WERI-Rb-1 (cell line): ENCODE results near the gene SLC41A3.

Source experiments
- DNase-seq: peaks from one replicate; pipeline ENCODE4 v3.0.0-alpha.2; 2020
- H3K27ac ChIP-seq: fragments of 250-450 bp; sonication (Bioruptor Pico); 2 replicates; pipeline ENCODE4 v1.5.1; 2020; ENCODE audit warnings: mild to moderate bottlenecking, moderate library complexity
- H3K27me3 ChIP-seq: fragments of 250-450 bp; sonication (Bioruptor Pico); 2 replicates; pipeline ENCODE4 v1.5.1; 2021; ENCODE audit warnings: mild to moderate bottlenecking, low read depth, moderate library complexity; ENCODE audit not compliant: insufficient read depth, severe bottlenecking
- H3K36me3 ChIP-seq: fragments of 250-450 bp; sonication (Bioruptor Pico); 2 replicates; pipeline ENCODE4 v1.5.1; 2020; ENCODE audit warnings: mild to moderate bottlenecking, moderate library complexity
- H3K4me3 ChIP-seq: 2 replicates; pipeline ENCODE4 v1.5.1; 2011; ENCODE audit warnings: low read depth, mild to moderate bottlenecking, control low read depth, low read length
- H3K9me3 ChIP-seq: fragments of 250-450 bp; sonication (Bioruptor Pico); 2 replicates; pipeline ENCODE4 v1.5.1; 2021; ENCODE audit warnings: mild to moderate bottlenecking, moderate library complexity; ENCODE audit not compliant: severe bottlenecking
- CTCF ChIP-seq: IDR thresholded peaks from 2 replicates; pipeline ENCODE4 v1.5.1; 2011; ENCODE audit warnings: low read depth, mild to moderate bottlenecking, control low read depth, inconsistent platforms, low read length

Gene SLC41A3

GRCh38 chr3:126051741-126052140 lies 32.2 kb downstream of the SLC41A3 start:
- DNase-seq: peak; percentile 24
- Histone ChIP-seq H3K27ac (no peak overlapping the region), H3K9me3 (no peaks in the 10 kb centered on the region), H3K4me3 (no peak overlapping the region), H3K36me3 (no peaks in the 10 kb centered on the region), H3K27me3 (no peaks in the 10 kb centered on the region)
- no peak for TF ChIP-seq CTCF

GRCh38 chr3:126051234-126051633 lies 32.7 kb downstream of the SLC41A3 start:
- Histone ChIP-seq H3K9me3 (no peaks in the 10 kb centered on the region), H3K27me3 (no peaks in the 10 kb centered on the region), H3K27ac (no peak overlapping the region), H3K36me3 (no peaks in the 10 kb centered on the region), H3K4me3 (no peak overlapping the region)
- no peak for DNase-seq
- no peak for TF ChIP-seq CTCF

- no peaks in the 10 kb centered on the region for H3K36me3 ChIP-seq
- no peak for TF ChIP-seq CTCF
- no peaks in the 10 kb centered on the region for H3K27me3 ChIP-seq
- H3K9me3 ChIP-seq: no peaks in the 10 kb centered on the region
- DNase-seq: no peak
- no peak overlapping the region for H3K27ac ChIP-seq
- H3K4me3 ChIP-seq: no peak overlapping the region
Measured at GRCh38 chr3:126050626-126051025, 33.3 kb downstream of the SLC41A3 start.

GRCh38 chr3:126050050-126050392 lies 33.9 kb downstream of the SLC41A3 start:
- Histone ChIP-seq H3K4me3 (no peak overlapping the region), H3K9me3 (no peaks in the 10 kb centered on the region), H3K36me3 (no peaks in the 10 kb centered on the region), H3K27me3 (no peaks in the 10 kb centered on the region), H3K27ac (no peak overlapping the region)
- no peak for TF ChIP-seq CTCF
- no peak for DNase-seq

- Histone ChIP-seq H3K9me3 (no peaks in the 10 kb centered on the region), H3K36me3 (no peaks in the 10 kb centered on the region), H3K27ac (no peak overlapping the region), H3K27me3 (no peaks in the 10 kb centered on the region), H3K4me3 (no peak overlapping the region)
- DNase-seq: no peak
- no peak for TF ChIP-seq CTCF
Measured at GRCh38 chr3:126049289-126050049, 34.5 kb downstream of the SLC41A3 start.

- no peak overlapping the region for H3K27ac ChIP-seq
- TF ChIP-seq CTCF: no peak
- H3K36me3 ChIP-seq: no peaks in the 10 kb centered on the region; the same call in none of the 2 replicates
- no peaks in the 10 kb centered on the region for H3K27me3 ChIP-seq
- no peak for DNase-seq
- H3K4me3 ChIP-seq: no peak overlapping the region
- no peaks in the 10 kb centered on the region for H3K9me3 ChIP-seq
Measured at GRCh38 chr3:126040386-126040785, 43.5 kb downstream of the SLC41A3 start.
